HG03342 (cell line): ENCODE measurements around the gene PDE11A.

Experiments used
- ATAC-seq: cut with Tn5 transposase; IDR thresholded peaks from one replicate; pipeline ENCODE4 v1.9.1; 2021; ENCODE audit warnings: mild to moderate bottlenecking, moderate library complexity; ENCODE audit not compliant: unreplicated experiment

Gene PDE11A

GRCh38 chr2:177930916-177931315 is 141.7 kb downstream of the PDE11A start:
- no peak for ATAC-seq

GRCh38 chr2:177929662-177930522 is 142.7 kb downstream of the PDE11A start:
- no peak for ATAC-seq

- ATAC-seq: no peak
These were observed 149.3 kb downstream of the PDE11A start for GRCh38 chr2:177923323-177923722.

- ATAC-seq: no peak
These were observed 150.9 kb downstream of the PDE11A start for GRCh38 chr2:177921726-177922125.

- no peak for ATAC-seq
These were observed 155.4 kb downstream of the PDE11A start for GRCh38 chr2:177917169-177917568.

- ATAC-seq: no peak
These were observed 156.2 kb downstream of the PDE11A start for GRCh38 chr2:177916342-177916741.

- no peak for ATAC-seq
These were observed 158.3 kb downstream of the PDE11A start for GRCh38 chr2:177914247-177914646.

GRCh38 chr2:177909962-177910361 is 162.6 kb downstream of the PDE11A start:
- ATAC-seq: no peak

- ATAC-seq: no peak
These were observed 163.8 kb downstream of the PDE11A start for GRCh38 chr2:177908824-177909223.

- no peak for ATAC-seq
These were observed 164.4 kb downstream of the PDE11A start for GRCh38 chr2:177908182-177908581.

GRCh38 chr2:177906041-177906718 is 166.4 kb downstream of the PDE11A start:
- peak; percentile 93 for ATAC-seq

- no peak for ATAC-seq
These were observed 166.9 kb downstream of the PDE11A start for GRCh38 chr2:177905640-177906039.

- no peak for ATAC-seq
These were observed 170.0 kb downstream of the PDE11A start for GRCh38 chr2:177902395-177903163.

- no peak for ATAC-seq
These were observed 172.5 kb downstream of the PDE11A start for GRCh38 chr2:177900082-177900481.

GRCh38 chr2:177897278-177897677 is 175.3 kb downstream of the PDE11A start:
- no peak for ATAC-seq

GRCh38 chr2:177896587-177896986 is 176.0 kb downstream of the PDE11A start:
- no peak for ATAC-seq

GRCh38 chr2:177894546-177894945 is 178.0 kb downstream of the PDE11A start:
- ATAC-seq: no peak

GRCh38 chr2:177893880-177894279 is 178.7 kb downstream of the PDE11A start:
- ATAC-seq: no peak

GRCh38 chr2:177891533-177891932 is 181.0 kb downstream of the PDE11A start:
- ATAC-seq: no peak

GRCh38 chr2:177889818-177890460 is 182.6 kb downstream of the PDE11A start:
- ATAC-seq: no peak

- ATAC-seq: no peak
These were observed 184.0 kb downstream of the PDE11A start for GRCh38 chr2:177888581-177888980.
